H1 (cell line): ENCODE measurements around the gene PRRG2. TPM values are rescaled to one million over a fixed set of nuclear protein-coding genes. Genes with fewer than 3 reads are reported as not detected.

Experiments used
- CTCF ChIA-PET: fragments of 300-600 bp; sonication (Branson Sonifier 250); formaldehyde crosslinking; loops from one replicate; lab custom pipeline; 2021; ENCODE audit not compliant: partially characterized antibody; lab: Charles Lee
- POLR2A ChIA-PET: fragments of 300-600 bp; sonication (Branson Sonifier 250); formaldehyde crosslinking; loops from one replicate; lab custom pipeline; 2021; ENCODE audit warnings: inconsistent platforms; ENCODE audit not compliant: partially characterized antibody; lab: Charles Lee
- DNase-seq, 2 experiments: peaks; one replicate each; pipeline versions ENCODE4 v3.0.0 to v3.0.0-alpha.2; 2010 to 2022; ENCODE audit warnings: low spot score in 2 of 2, low read depth in 1 of 2, mixed read lengths in 1 of 2
- FAIRE-seq: peaks from 2 replicates; lab custom pipeline; 2011; peaks lifted over from hg19 to GRCh38; lab: Jason Lieb, UNC
- H2AFZ ChIP-seq: 2 replicates; pipeline ENCODE4 v1.8.1; 2012; ENCODE audit warnings: low read length, inconsistent platforms
- H2AK5ac ChIP-seq: 2 replicates; pipeline ENCODE4 v1.6.1; 2013; ENCODE audit warnings: low read depth, low read length
- H2BK120ac ChIP-seq: replicated peaks from 2 replicates; pipeline ENCODE3; 2013; ENCODE audit warnings: low read depth, low read length, inconsistent platforms
- H2BK12ac ChIP-seq: 2 replicates; pipeline ENCODE4 v1.6.1; 2013; ENCODE audit warnings: low read depth, low read length
- H2BK15ac ChIP-seq: 2 replicates; pipeline ENCODE4 v1.6.1; 2013; ENCODE audit warnings: low read length
- H2BK20ac ChIP-seq: 2 replicates; pipeline ENCODE4 v1.6.1; 2013; ENCODE audit warnings: low read length
- H2BK5ac ChIP-seq: 2 replicates; pipeline ENCODE4 v1.6.1; 2013; ENCODE audit warnings: low read depth, low read length
- H3K14ac ChIP-seq: 2 replicates; pipeline ENCODE4 v1.6.1; 2013; ENCODE audit warnings: inconsistent platforms; ENCODE audit not compliant: insufficient read length
- H3K18ac ChIP-seq: 2 replicates; pipeline ENCODE4 v1.6.1; 2013; ENCODE audit warnings: low read length; ENCODE audit errors: extremely low read depth
- H3K23ac ChIP-seq: 2 replicates; pipeline ENCODE4 v1.6.1; 2013; ENCODE audit warnings: inconsistent platforms; ENCODE audit not compliant: insufficient read length
- H3K23me2 ChIP-seq: 2 replicates; pipeline ENCODE4 v1.6.1; 2013; ENCODE audit warnings: low read depth, low read length
- H3K27ac ChIP-seq: 2 replicates; pipeline ENCODE4 v1.6.1; 2011; ENCODE audit warnings: low read depth, low read length, inconsistent platforms
- H3K27me3 ChIP-seq, 4 experiments: replicated peaks in 1 of 4; 1 replicate in 1 of 4; 2 replicates in 3 of 4; pipeline versions ENCODE4 v1.6.1 to v1.8.1; 2011 to 2013; ENCODE audit warnings: low read length in 3 of 4, mild to moderate bottlenecking in 3 of 4, inconsistent platforms in 2 of 4, mixed read lengths in 2 of 4, moderate library complexity in 1 of 4; ENCODE audit not compliant: control insufficient read depth in 3 of 4, insufficient read depth in 3 of 4; ENCODE audit errors: extremely low read depth in 1 of 4
- H3K36me3 ChIP-seq, 4 experiments: 2 replicates each; pipeline versions ENCODE4 v1.6.1 to v1.8.1; 2011 to 2013; ENCODE audit warnings: mild to moderate bottlenecking in 4 of 4, low read length in 3 of 4, moderate library complexity in 2 of 4, control low read depth in 1 of 4, inconsistent platforms in 1 of 4; ENCODE audit not compliant: insufficient read depth in 4 of 4, control insufficient read depth in 2 of 4
- H3K4ac ChIP-seq: replicated peaks from 2 replicates; pipeline ENCODE3; 2013; ENCODE audit warnings: low read length, low read depth, mixed read lengths, inconsistent platforms; ENCODE audit not compliant: insufficient read length
- H3K4me1 ChIP-seq, 4 experiments: replicated peaks in 1 of 4; 1 replicate in 1 of 4; 2 replicates in 3 of 4; pipeline versions ENCODE4 v1.6.1 to v1.8.1; 2011 to 2013; ENCODE audit warnings: low read length in 3 of 4, inconsistent platforms in 2 of 4, mixed read lengths in 1 of 4; ENCODE audit not compliant: insufficient read depth in 4 of 4, control insufficient read depth in 3 of 4
- H3K4me2 ChIP-seq, 2 experiments: 2 replicates each; pipeline versions ENCODE4 v1.6.1 to v1.8.1; 2011 to 2013; ENCODE audit warnings: low read depth in 2 of 2, low read length in 2 of 2, control low read depth in 1 of 2, inconsistent platforms in 1 of 2, mild to moderate bottlenecking in 1 of 2; ENCODE audit not compliant: insufficient read depth in 1 of 2
- H3K4me3 ChIP-seq, 4 experiments: fragments of 200-600, 300-600 bp in 1 of 4; sonication (generic), shearing (Covaris generic), sonication (Bioruptor Twin) in 1 of 4; 2 replicates each; pipeline versions ENCODE4 v1.5.1 to v1.8.1; 2011 to 2016; ENCODE audit warnings: low read length in 4 of 4, low read depth in 3 of 4, control low read depth in 2 of 4, inconsistent platforms in 2 of 4, mild to moderate bottlenecking in 2 of 4, mixed read lengths in 1 of 4, moderate library complexity in 1 of 4; ENCODE audit not compliant: insufficient read depth in 2 of 4; ENCODE audit errors: extremely low read depth in 1 of 4
- H3K56ac ChIP-seq: replicated peaks from 2 replicates; pipeline ENCODE3; 2013; ENCODE audit warnings: low read depth, mild to moderate bottlenecking, mixed read lengths, low read length, inconsistent platforms; ENCODE audit not compliant: insufficient read length
- H3K79me1 ChIP-seq: 2 replicates; pipeline ENCODE4 v1.6.1; 2013; ENCODE audit warnings: low read depth, low read length, control low read depth
- H3K79me2 ChIP-seq, 2 experiments: 2 replicates each; pipeline versions ENCODE4 v1.6.1 to v1.8.1; 2012 to 2013; ENCODE audit warnings: low read length in 2 of 2, mild to moderate bottlenecking in 2 of 2, inconsistent platforms in 1 of 2; ENCODE audit not compliant: insufficient read depth in 2 of 2, control insufficient read depth in 1 of 2
- H3K9ac ChIP-seq, 4 experiments: replicated peaks in 1 of 4; 1 replicate in 1 of 4; 2 replicates in 3 of 4; pipeline versions ENCODE4 v1.6.1 to v1.8.1; 2011 to 2013; ENCODE audit warnings: low read depth in 3 of 4, low read length in 3 of 4, control low read depth in 2 of 4, mild to moderate bottlenecking in 2 of 4, moderate library complexity in 2 of 4, inconsistent platforms in 1 of 4; ENCODE audit errors: extremely low read depth in 1 of 4
- H3K9me3 ChIP-seq, 2 experiments: 2 replicates each; pipeline versions ENCODE4 v1.6.1 to v1.8.1; 2012 to 2013; ENCODE audit warnings: mild to moderate bottlenecking in 2 of 2, moderate library complexity in 2 of 2, control low read depth in 1 of 2, inconsistent platforms in 1 of 2, low read depth in 1 of 2, low read length in 1 of 2, mixed read lengths in 1 of 2; ENCODE audit not compliant: insufficient read depth in 2 of 2
- H4K20me1 ChIP-seq, 2 experiments: replicated peaks in 1 of 2; 2 replicates each; pipeline versions ENCODE3 to v1.8.1; 2011 to 2013; ENCODE audit warnings: inconsistent platforms in 2 of 2, low read length in 2 of 2, mild to moderate bottlenecking in 1 of 2; ENCODE audit not compliant: insufficient read depth in 2 of 2, control insufficient read depth in 1 of 2
- H4K5ac ChIP-seq: 2 replicates; pipeline ENCODE4 v1.6.1; 2013; ENCODE audit warnings: low read length, low read depth, mixed read lengths, inconsistent platforms; ENCODE audit not compliant: insufficient read length
- H4K8ac ChIP-seq: 2 replicates; pipeline ENCODE4 v1.8.0; 2013; ENCODE audit warnings: mild to moderate bottlenecking, moderate library complexity, low read length, inconsistent platforms; ENCODE audit not compliant: insufficient read depth; ENCODE audit errors: extremely low read depth
- H4K91ac ChIP-seq: replicated peaks from 2 replicates; pipeline ENCODE3; 2013; ENCODE audit warnings: low read length, mixed read lengths, inconsistent platforms; ENCODE audit not compliant: insufficient read length
- BRCA1 ChIP-seq: IDR thresholded peaks from 2 replicates; pipeline ENCODE4 v1.6.1; 2012; ENCODE audit warnings: low read depth, low read length, improper control_type of control experiment
- CBX8 ChIP-seq: fragments of 300-800, 300-1000 bp; sonication (generic); IDR thresholded peaks from 2 replicates; pipeline ENCODE4 v1.7.1; 2016; ENCODE audit warnings: low read depth, low read length, borderline replicate concordance
- CREB1 ChIP-seq: IDR thresholded peaks from 2 replicates; pipeline ENCODE4 v1.6.1; 2012; ENCODE audit warnings: inconsistent platforms
- FOSL1 ChIP-seq: IDR thresholded peaks from 2 replicates; pipeline ENCODE4 v1.6.1; 2011; ENCODE audit warnings: mild to moderate bottlenecking, low read depth, low read length, moderate library complexity; ENCODE audit not compliant: insufficient read depth
- HDAC2 ChIP-seq, 2 experiments: fragments of 300-600 bp in 1 of 2; sonication (generic) in 1 of 2; IDR thresholded peaks; 2 replicates each; pipeline ENCODE4 v1.6.1; 2011 to 2012; ENCODE audit warnings: low read depth in 2 of 2, low read length in 2 of 2, mild to moderate bottlenecking in 2 of 2, moderate library complexity in 2 of 2, borderline replicate concordance in 1 of 2, inconsistent platforms in 1 of 2
- JUN ChIP-seq: IDR thresholded peaks from 2 replicates; pipeline ENCODE4 v1.6.1; 2011; ENCODE audit warnings: low read depth, mild to moderate bottlenecking, improper control_type of control experiment, low read length
- KDM1A ChIP-seq: fragments of 200-600, 300-600 bp; sonication (generic); IDR thresholded peaks from 2 replicates; pipeline ENCODE4 v1.7.1; 2016; ENCODE audit warnings: mild to moderate bottlenecking, low read length, borderline replicate concordance
- KDM4A ChIP-seq: IDR thresholded peaks from one replicate; pipeline ENCODE4 v1.7.1; 2012; ENCODE audit warnings: low read depth, mild to moderate bottlenecking, moderate library complexity, low read length, inconsistent platforms; ENCODE audit not compliant: severe bottlenecking
- RBBP5 ChIP-seq: IDR thresholded peaks from 2 replicates; pipeline ENCODE4 v1.7.1; 2012; ENCODE audit warnings: low read depth, mild to moderate bottlenecking, inconsistent platforms, low read length, moderate library complexity, borderline replicate concordance
- TBP ChIP-seq: IDR thresholded peaks from 2 replicates; pipeline ENCODE4 v1.6.1; 2011; ENCODE audit warnings: low read depth, low read length, improper control_type of control experiment
- TCF12 ChIP-seq: IDR thresholded peaks from 2 replicates; pipeline ENCODE4 v1.6.1; 2011; ENCODE audit warnings: low read depth, mild to moderate bottlenecking, low read length
- WGBS, 2 experiments: shearing (Covaris generic) in 1 of 2; methylation state at CpG; one replicate each; pipeline versions ENCODE4 v1.1.6 to v1.1.7; 2013 to 2015; ENCODE audit warnings: low lambda C conversion rate in 2 of 2, mixed read lengths in 2 of 2, inconsistent platforms in 1 of 2, low coverage in 1 of 2, missing lambda C conversion rate in 1 of 2; ENCODE audit not compliant: insufficient replicate concordance in 2 of 2, insufficient coverage in 1 of 2, insufficient read length in 1 of 2; ENCODE audit errors: extremely low coverage in 1 of 2, missing lambda C conversion rate in 1 of 2; 5-methylcytosine and 5-hydroxymethylcytosine counted together
- polyA plus RNA-seq, 7 experiments: library from polyadenylated mRNA; depleted of rRNA in 3 of 7; stranded (reverse) in 5 of 7; unstranded in 2 of 7; fragments of >200 nt in 5 of 7; fragments of 200-250 nt in 2 of 7; gene quantifications; 1 replicate in 5 of 7; 2 replicates in 1 of 7; 4 replicates in 1 of 7; pipeline versions ENCODE4 v1.2.1 to v1.2.3, GENCODE V29; 2011 to 2013; ENCODE audit warnings: missing spikeins in 2 of 7, mixed read lengths in 2 of 7
- total RNA-seq: library from RNA; stranded (reverse); fragmentation: NEBNext Ultra II Directional; extraction: Animal tissue kit (Norgen Biotek cat#: 25700); gene quantifications from 2 replicates; pipeline ENCODE4 v1.2.1, GENCODE V29; 2021

PRRG2 gene
- total and polyA plus RNA-seq, 2 of the 8 experiments (the other 6 are each of a cell fraction or from before 2014, with no cell fraction given), result 4.1 to 5.6 TPM

DNA sequence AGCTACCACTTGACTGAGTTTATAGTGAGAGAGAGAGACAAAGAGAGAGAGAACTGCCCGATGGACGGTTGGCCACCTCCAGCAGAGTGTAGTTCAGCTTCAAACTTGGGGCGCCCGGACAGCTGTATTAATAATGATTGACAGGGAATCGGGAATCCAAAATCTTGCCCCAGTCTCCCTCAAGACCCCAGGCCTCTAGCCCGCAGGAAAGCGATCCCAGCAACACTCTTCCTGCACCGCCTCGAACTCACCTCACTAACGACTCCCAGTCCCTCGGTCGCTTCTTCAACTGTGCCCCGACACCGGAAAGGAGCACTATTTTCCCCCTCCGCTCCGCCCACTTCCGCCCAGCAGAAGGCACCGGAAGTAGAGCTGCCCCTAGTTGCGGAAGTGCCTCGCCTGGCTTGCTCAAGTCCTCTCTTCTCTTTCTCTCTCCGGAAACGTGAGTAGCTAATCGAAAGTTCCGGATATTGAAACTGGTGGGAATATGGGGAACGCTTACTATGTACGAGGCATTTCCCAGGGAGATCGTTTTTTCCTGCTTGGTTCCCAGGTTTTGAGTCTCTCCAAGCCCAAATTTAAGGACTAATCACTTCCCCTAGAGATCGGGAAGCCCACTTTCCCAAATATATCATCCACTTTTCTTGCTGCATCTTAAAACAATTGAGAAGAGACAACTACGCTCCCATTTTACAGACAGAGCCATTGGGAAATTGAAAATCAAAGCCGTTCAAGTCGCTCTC is 681 bp upstream of the PRRG2 start, which contains the start of gene NOSIP:
Gene NOSIP (minus strand): TSS at position 293 of the 743 bp plus-strand sequence. CDS start 19,865 bp downstream, outside the sequence.
- FAIRE-seq (peak; percentile 62), DNase-seq (peak; percentile 89 to 95)
- no peak within 1 kb of the TSS for H2BK120ac ChIP-seq
- H4K91ac ChIP-seq, result peak within 1 kb of the TSS; percentile 36
- H3K18ac ChIP-seq, result peak within 1 kb of the TSS; percentile 75; the same call in 1 of the 2 replicates
- H3K79me2 ChIP-seq, result peaks cover 5 to 34% of the 10 kb centered on the region in 2 experiments
- peak within 1 kb of the TSS; percentile 63; the same call in 1 of the 2 replicates for H2AFZ ChIP-seq
- no peak within 1 kb of the TSS for H4K5ac ChIP-seq
- peak within 1 kb of the TSS; percentile 88; the same call in 1 of the 2 replicates for H2BK15ac ChIP-seq
- peak within 1 kb of the TSS; percentile 72 for H4K8ac ChIP-seq
- peak within 1 kb of the TSS; percentile 75 to 90 for H3K4me2 ChIP-seq
- peak within 1 kb of the TSS; percentile 51 for H3K27ac ChIP-seq
- H3K4ac ChIP-seq, result peak within 1 kb of the TSS; percentile 50
- H2BK5ac ChIP-seq, result peak within 1 kb of the TSS; percentile 86; the same call in 1 of the 2 replicates
- peaks cover 4% of the 10 kb centered on the region for H3K23me2 ChIP-seq
- H3K4me3 ChIP-seq, result peak within 1 kb of the TSS; percentile 87 to 99 (median 92)
- H4K20me1 ChIP-seq, result peaks cover 0 to 1% of the 10 kb centered on the region in 2 experiments
- ChIA-PET CTCF (interaction anchor here (0.8 to 6.4 kb wide), 6 partner anchors 10 to 74 kb away, joined by 3 to 55 read pairs (median 3); no protein-coding TSS in a partner anchor), POLR2A (interaction anchor here (0.6 to 5.4 kb wide), 42 partner anchors 10 to 290 kb away, joined by 3 to 45 read pairs (median 4); partner anchors contain the start of genes BCL2L12, IRF3, PIH1D1 and PRMT1)
- H2BK12ac ChIP-seq, result no peak within 1 kb of the TSS
- no peak within 1 kb of the TSS for H3K23ac ChIP-seq
- 0 out of 2 replicates have a peak within 1 kb of the TSS, but pooled peaks have one; percentile 34 for H2AK5ac ChIP-seq
- no peak within 1 kb of the TSS for H2BK20ac ChIP-seq
- H3K79me1 ChIP-seq, result peaks cover 2% of the 10 kb centered on the region; the same call in 1 of the 2 replicates
- no peaks in the 10 kb centered on the region for H3K27me3 ChIP-seq
- H3K14ac ChIP-seq, result no peak within 1 kb of the TSS
- no peaks in the 10 kb centered on the region for H3K9me3 ChIP-seq
- H3K9ac ChIP-seq, result peak within 1 kb of the TSS; percentile 81 to 90 (median 84)
- H3K36me3 ChIP-seq, result no peaks in the 10 kb centered on the region; a peak in 2 of 8 replicates
- H3K4me1 ChIP-seq, result peaks cover 2 to 19% (median 8%) of the 10 kb centered on the region in 4 experiments
- WGBS, 2 experiments, result 5% methylated on average over 31 of the region's 31 CpGs; no CpG with 5 or more reads in 1 of the 2 experiments
- no peak within 1 kb of the TSS for H3K56ac ChIP-seq
- peak; percentile 96 for TF ChIP-seq TBP
- TF ChIP-seq CBX8, result no peak
- peak; percentile 32 for TF ChIP-seq KDM4A
- peak; percentile 47; the same call in 1 of the 2 replicates for TF ChIP-seq JUN
- peak; percentile 95 for TF ChIP-seq KDM1A
- TF ChIP-seq HDAC2 (IDR thresholded peaks at IDR 0.05; ENCODE audit: borderline replicate concordance in 1 of 2, low read depth in 2 of 2, low read length in 2 of 2), result peak in 1 of 2 experiments; percentile 70; a peak in 1 of 4 replicates
- 0 out of 2 replicates have a peak, but pooled peaks have one; percentile 37 for TF ChIP-seq CREB1
- TF ChIP-seq TCF12, result no peak
- TF ChIP-seq BRCA1, result peak; percentile 31; the same call in 1 of the 2 replicates
- 0 out of 2 replicates have a peak, but pooled peaks have one; percentile 71 for TF ChIP-seq RBBP5
- no peak for TF ChIP-seq FOSL1
